GM13977 (cell line): ENCODE measurements around the gene LIPM.

Source experiments
- DNase-seq: peaks from one replicate; pipeline ENCODE4 v3.0.0; 2012; ENCODE audit warnings: low spot score
- CTCF ChIP-seq: IDR thresholded peaks from 2 replicates; pipeline ENCODE4 v1.5.1; 2012; ENCODE audit warnings: mild to moderate bottlenecking, control low read depth; ENCODE audit not compliant: insufficient read depth; ENCODE audit errors: extremely low read depth, missing control alignments
- in situ Hi-C: fragments of 300-500 bp; cut with MboI; formaldehyde crosslinking; loops from one replicate; pipeline ENCODE4 v1.12.0; 2022; ENCODE audit warnings: low sequenced_read_pairs, low pct_unique_long_range_greater_than_20kb, mixed read lengths, inconsistent platforms; ENCODE audit not compliant: unreplicated experiment

Gene LIPM

GRCh38 chr10:88800152-88801125, 2.1 kb upstream of the LIPM start:
- DNase-seq: no peak
- no peak for TF ChIP-seq CTCF
- in situ Hi-C loops: loop anchor here (10.0 to 25.0 kb wide), 2 partner anchors 116 to 238 kb away; no protein-coding TSS in a partner anchor

- DNase-seq: no peak
- in situ Hi-C loops: loop anchor here (10.0 to 25.0 kb wide), 2 partner anchors 119 to 241 kb away; no protein-coding TSS in a partner anchor
Measured at GRCh38 chr10:88803641-88804040, 1.1 kb downstream of the LIPM start.

GRCh38 chr10:88804083-88804812, 1.7 kb downstream of the LIPM start:
- no peak for TF ChIP-seq CTCF
- in situ Hi-C loops: loop anchor here (10.0 to 25.0 kb wide), 2 partner anchors 119 to 242 kb away; no protein-coding TSS in a partner anchor
- DNase-seq: no peak

More at GRCh38 chr10:88803641-88804040, 1.1 kb downstream of the LIPM start:
- TF ChIP-seq CTCF: no peak

- TF ChIP-seq CTCF: no peak
- in situ Hi-C loops: loop anchor here (10.0 to 25.0 kb wide), 2 partner anchors 121 to 243 kb away; no protein-coding TSS in a partner anchor
- DNase-seq: no peak
Measured at GRCh38 chr10:88805361-88805760, 2.8 kb downstream of the LIPM start.

- in situ Hi-C loops: loop anchor here (10.0 to 25.0 kb wide), 2 partner anchors 121 to 244 kb away; no protein-coding TSS in a partner anchor
Measured at GRCh38 chr10:88805924-88806323, 3.4 kb downstream of the LIPM start.

More at GRCh38 chr10:88805924-88806323, 3.4 kb downstream of the LIPM start:
- no peak for DNase-seq
- TF ChIP-seq CTCF: no peak
